ENCODE data around the gene PGLYRP3.

The PGLYRP3 gene

DNA sequence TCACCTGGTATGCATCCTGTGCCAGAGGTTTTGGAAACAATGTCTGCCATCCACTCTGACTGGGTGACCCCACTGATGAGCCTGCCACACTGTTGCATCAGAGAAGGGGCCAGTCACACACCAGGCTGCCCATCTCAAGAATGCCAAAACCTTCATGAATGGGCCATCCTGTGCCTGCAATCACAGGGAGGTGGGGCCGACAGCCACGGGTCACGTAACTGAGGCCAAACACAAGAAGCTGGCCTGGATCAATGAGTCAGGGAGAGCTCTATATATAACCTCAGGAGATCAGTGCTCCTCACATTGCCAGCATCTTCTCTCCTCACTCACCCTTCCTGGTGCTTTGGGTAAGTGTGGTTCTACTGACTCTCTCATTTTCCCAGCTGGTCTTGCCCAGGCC lies 53.4 kb downstream of the PGLYRP3 start, which contains the start of gene LORICRIN:
LORICRIN (plus strand) TSS at position 301 of the 400 bp plus-strand sequence. CDS start 1,263 bp downstream, outside the sequence.
- DNase-seq, result no peak

DNA sequence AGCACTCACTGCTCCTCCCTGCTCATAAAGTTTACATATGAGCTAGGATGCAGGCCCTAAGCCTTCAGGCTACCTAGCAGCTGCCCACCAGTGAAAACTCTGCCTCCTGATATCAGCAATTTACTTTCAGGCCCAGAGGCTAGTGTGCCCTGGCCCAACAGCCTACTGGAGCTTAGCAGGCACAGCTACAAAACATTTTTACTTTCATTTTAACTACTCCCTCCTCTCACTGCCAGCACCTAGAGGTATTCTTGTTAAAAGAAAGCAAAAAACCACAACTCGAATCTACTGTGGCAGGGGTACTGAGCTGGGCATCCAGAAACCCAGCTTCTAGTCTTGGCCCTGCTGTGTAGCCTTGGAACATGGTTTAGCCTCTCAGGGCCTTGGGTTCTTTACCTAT lies 59.1 kb downstream of the PGLYRP3 start:
- no peak for DNase-seq

- no peak for DNase-seq
Measured at GRCh38 chr1:153253076-153253475, 59.7 kb downstream of the PGLYRP3 start.

GRCh38 chr1:153251988-153252387 lies 60.8 kb downstream of the PGLYRP3 start:
- DNase-seq, result no peak

DNA sequence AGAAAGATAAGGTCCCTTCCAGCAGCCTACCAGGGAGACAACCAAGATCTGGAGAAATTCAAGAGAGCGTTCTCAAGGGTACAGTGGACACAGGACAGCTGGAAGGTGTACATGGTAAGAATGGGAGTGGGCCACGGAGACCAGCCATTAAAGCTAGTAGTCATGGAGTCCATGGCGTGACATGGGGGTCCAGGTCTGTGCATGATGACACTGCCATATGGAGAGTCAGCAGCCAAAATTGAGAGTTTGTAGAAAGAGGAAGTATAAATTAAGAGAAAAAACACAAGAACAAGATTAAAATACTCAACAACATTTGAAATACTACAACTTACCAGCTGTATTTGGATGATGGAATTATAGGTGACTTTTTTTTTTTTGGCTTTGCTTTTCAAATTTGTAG lies 61.2 kb downstream of the PGLYRP3 start:
- DNase-seq, result peak; percentile 17

- DNase-seq, result no peak
Measured at GRCh38 chr1:153251087-153251486, 61.7 kb downstream of the PGLYRP3 start.

DNA sequence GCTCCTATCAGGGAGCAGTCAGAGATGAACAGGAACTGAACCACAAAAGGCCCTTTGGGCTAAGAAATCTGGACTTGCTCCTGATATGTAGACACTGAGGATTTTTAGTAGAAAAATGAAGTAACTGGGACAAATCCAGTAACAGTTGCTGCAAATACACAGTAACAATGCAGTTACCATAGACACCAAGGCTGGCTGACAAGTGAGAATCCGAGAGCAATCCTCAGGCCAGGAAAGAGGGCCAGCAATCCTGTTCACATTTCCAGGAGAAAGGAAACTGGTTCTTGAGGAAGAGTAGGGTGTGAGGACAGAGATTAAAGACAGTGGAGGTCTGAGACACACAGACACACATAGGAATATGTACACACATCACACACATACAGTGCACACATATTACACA lies 62.6 kb downstream of the PGLYRP3 start:
- DNase-seq, result no peak

- DNase-seq, result no peak
Measured at GRCh38 chr1:153248176-153248879, 64.4 kb downstream of the PGLYRP3 start.

Data from hematopoietic multipotent progenitor cell treated with erythropoietin and hydrocortisone succinate and interleukin-3 and kit ligand, for 4 days (in vitro differentiated cells).